Loucy (cell line): ENCODE results near the gene VEGFD.

Source experiments
- CTCF ChIP-seq: fragments of 200-600 bp; sonication (generic); conservative IDR thresholded peaks from 2 replicates; pipeline ENCODE4 v1.5.1; 2014; ENCODE audit warnings: mild to moderate bottlenecking, antibody characterized with exemption, low read length
- EZH2phosphoT487 ChIP-seq: fragments of 200-600 bp; IDR thresholded peaks from 2 replicates; pipeline ENCODE4 v1.6.1; 2018; ENCODE audit warnings: antibody characterized with exemption, mild to moderate bottlenecking, moderate library complexity, borderline replicate concordance

- no peak for TF ChIP-seq CTCF
- TF ChIP-seq EZH2phosphoT487 = no peak
Measured at GRCh38 chrX:15321447-15321846, 62.8 kb downstream of the VEGFD start.
